Keratinocyte (primary cell): ENCODE data around the gene SYNJ2BP. TPM values are rescaled to one million over a fixed set of nuclear protein-coding genes. Genes with fewer than 3 reads are reported as not detected.

Experiments used
- DNase-seq: peaks from one replicate; pipeline ENCODE4 v3.0.0-alpha.2; 2011; ENCODE audit warnings: low read depth, missing footprints, low spot score
- FAIRE-seq: peaks from 2 replicates; lab custom pipeline; 2011; peaks lifted over from hg19 to GRCh38; lab: Jason Lieb, UNC
- H2AFZ ChIP-seq: 2 replicates; pipeline ENCODE4 v1.6.0; 2012; ENCODE audit warnings: low read length, control low read depth, inconsistent platforms; ENCODE audit not compliant: control insufficient read depth
- H3K27ac ChIP-seq: 2 replicates; pipeline ENCODE4 v1.5.1; 2011; ENCODE audit warnings: low read length; ENCODE audit not compliant: control insufficient read depth, insufficient read depth
- H3K27me3 ChIP-seq: 3 replicates; pipeline ENCODE4 v1.6.0; 2011; ENCODE audit warnings: low read length; ENCODE audit not compliant: control insufficient read depth, insufficient read depth; ENCODE audit errors: extremely low read depth
- H3K36me3 ChIP-seq, 2 experiments: 2 replicates in 1 of 2; 3 replicates in 1 of 2; pipeline ENCODE4 v1.5.1; 2011; ENCODE audit warnings: low read length in 2 of 2, mild to moderate bottlenecking in 1 of 2; ENCODE audit not compliant: control insufficient read depth in 2 of 2, insufficient read depth in 2 of 2; ENCODE audit errors: extremely low read depth in 1 of 2
- H3K4me1 ChIP-seq: 3 replicates; pipeline ENCODE4 v1.5.1; 2011; ENCODE audit warnings: low read length; ENCODE audit not compliant: control insufficient read depth, insufficient read depth; ENCODE audit errors: extremely low read depth
- H3K4me2 ChIP-seq: 3 replicates; pipeline ENCODE4 v1.6.0; 2011; ENCODE audit warnings: low read depth, low read length; ENCODE audit not compliant: control insufficient read depth, insufficient read depth; ENCODE audit errors: extremely low read depth
- H3K4me3 ChIP-seq, 3 experiments: fragments of 200-600 bp in 1 of 3; sonication (generic) in 1 of 3; 2 replicates in 2 of 3; 3 replicates in 1 of 3; pipeline ENCODE4 v1.5.1; 2011 to 2016; ENCODE audit warnings: low read length in 3 of 3, mild to moderate bottlenecking in 3 of 3, control low read depth in 2 of 3, inconsistent platforms in 1 of 3, low read depth in 1 of 3, mixed read lengths in 1 of 3, mixed run types in 1 of 3, moderate library complexity in 1 of 3; ENCODE audit not compliant: control insufficient read depth in 2 of 3, insufficient read depth in 2 of 3; ENCODE audit errors: extremely low read depth in 1 of 3
- H3K79me2 ChIP-seq: 2 replicates; pipeline ENCODE4 v1.6.0; 2012; ENCODE audit warnings: low read length; ENCODE audit not compliant: control insufficient read depth, insufficient read depth
- H3K9ac ChIP-seq: 3 replicates; pipeline ENCODE4 v1.6.0; 2011; ENCODE audit warnings: low read length; ENCODE audit not compliant: control insufficient read depth, insufficient read depth; ENCODE audit errors: extremely low read depth
- H3K9me1 ChIP-seq: 3 replicates; pipeline ENCODE4 v1.6.0; 2011; ENCODE audit warnings: low read length; ENCODE audit not compliant: control insufficient read depth, insufficient read depth; ENCODE audit errors: extremely low read depth
- H3K9me3 ChIP-seq: 2 replicates; pipeline ENCODE4 v1.5.1; 2012; ENCODE audit warnings: low read depth, low read length; ENCODE audit not compliant: control insufficient read depth
- H4K20me1 ChIP-seq: 3 replicates; pipeline ENCODE4 v1.6.0; 2011; ENCODE audit warnings: low read length; ENCODE audit not compliant: control insufficient read depth, insufficient read depth; ENCODE audit errors: extremely low read depth
- CTCF ChIP-seq, 3 experiments: IDR thresholded peaks in 1 of 3; conservative IDR thresholded peaks in 1 of 3; optimal IDR thresholded peaks in 1 of 3; 2 replicates in 2 of 3; 3 replicates in 1 of 3; pipeline versions ENCODE3 to v1.5.1; 2011; ENCODE audit warnings: low read length in 3 of 3, mild to moderate bottlenecking in 3 of 3, moderate library complexity in 2 of 3, control low read depth in 1 of 3, inconsistent platforms in 1 of 3; ENCODE audit not compliant: insufficient read depth in 2 of 3; ENCODE audit errors: extremely low read depth in 1 of 3
- EZH2 ChIP-seq: IDR thresholded peaks from one replicate; pipeline ENCODE4 v1.6.1; 2012; ENCODE audit warnings: inconsistent platforms, mild to moderate bottlenecking, low read length, moderate library complexity
- dilution Hi-C: fragments of 300-500 bp; cut with MboI; formaldehyde crosslinking; loops from one replicate; pipeline ENCODE4 v1.7.0; 2020; ENCODE audit warnings: low sequenced_read_pairs; ENCODE audit not compliant: extremely low pct_ligation_motif_present
- polyA plus RNA-seq, 5 experiments: library from polyadenylated mRNA; depleted of rRNA in 3 of 5; stranded (reverse) in 3 of 5; stranded (forward) in 1 of 5; unstranded in 1 of 5; fragments of >200 nt; gene quantifications; 1 replicate in 1 of 5; 2 replicates in 3 of 5; 3 replicates in 1 of 5; pipeline versions ENCODE4 v1.2.1 to v1.2.3, GENCODE V29; 2011 to 2012; ENCODE audit warnings: missing spikeins in 2 of 5, low read depth in 1 of 5, low replicate concordance in 1 of 5

SYNJ2BP gene
- polyA plus RNA-seq, 1 donor (not counting 4 experiments of a cell fraction or from before 2014, with no cell fraction given) = 31.4 TPM

GRCh38 chr14:70394674-70395306 is 22.1 kb downstream of the SYNJ2BP start:
- Histone ChIP-seq H3K4me2 (no peak overlapping the region), H4K20me1 (no peaks in the 10 kb centered on the region), H3K79me2 (no peaks in the 10 kb centered on the region), H3K4me1 (no peaks in the 10 kb centered on the region), H3K9me1 (no peaks in the 10 kb centered on the region), H3K27ac (no peak overlapping the region), H3K36me3 (peaks cover 0 to 8% of the 10 kb centered on the region in 2 experiments), H3K9ac (no peak overlapping the region), H3K4me3 (no peak overlapping the region), H3K27me3 (no peaks in the 10 kb centered on the region), H2AFZ (no peak overlapping the region), H3K9me3 (no peaks in the 10 kb centered on the region)
- no peak for TF ChIP-seq CTCF (optimal IDR thresholded peaks at IDR 0.05 in 1 of 3, IDR thresholded peaks at IDR 0.05 in 1 of 3, conservative IDR thresholded peaks at IDR 0.05 in 1 of 3; ENCODE audit: extremely low read depth in 1 of 3, insufficient read depth in 2 of 3, low read length in 3 of 3)
- TF ChIP-seq EZH2 = no peak
- no peak for DNase-seq
- dilution Hi-C loops = no loop called here
- FAIRE-seq = no peak

GRCh38 chr14:70392676-70393075 is 24.2 kb downstream of the SYNJ2BP start:
- DNase-seq = no peak
- TF ChIP-seq CTCF (optimal IDR thresholded peaks at IDR 0.05 in 1 of 3, IDR thresholded peaks at IDR 0.05 in 1 of 3, conservative IDR thresholded peaks at IDR 0.05 in 1 of 3; ENCODE audit: extremely low read depth in 1 of 3, insufficient read depth in 2 of 3, low read length in 3 of 3) = no peak
- no peak for TF ChIP-seq EZH2
- FAIRE-seq = no peak

More at GRCh38 chr14:70392676-70393075, 24.2 kb downstream of the SYNJ2BP start:
- H3K4me2 ChIP-seq = no peak overlapping the region
- H3K36me3 ChIP-seq = peaks cover 0 to 5% of the 10 kb centered on the region in 2 experiments
- H3K27me3 ChIP-seq = no peaks in the 10 kb centered on the region
- no peak overlapping the region for H3K27ac ChIP-seq
- H3K9me1 ChIP-seq = no peaks in the 10 kb centered on the region
- no peak overlapping the region for H2AFZ ChIP-seq
- no peaks in the 10 kb centered on the region for H4K20me1 ChIP-seq
- H3K79me2 ChIP-seq = no peaks in the 10 kb centered on the region
- no peak overlapping the region for H3K9ac ChIP-seq
- H3K4me1 ChIP-seq = no peaks in the 10 kb centered on the region
- H3K4me3 ChIP-seq = no peak overlapping the region
- dilution Hi-C loops = no loop called here
- no peaks in the 10 kb centered on the region for H3K9me3 ChIP-seq
